ENCODE measurements around the gene LAMA3.

DNA sequence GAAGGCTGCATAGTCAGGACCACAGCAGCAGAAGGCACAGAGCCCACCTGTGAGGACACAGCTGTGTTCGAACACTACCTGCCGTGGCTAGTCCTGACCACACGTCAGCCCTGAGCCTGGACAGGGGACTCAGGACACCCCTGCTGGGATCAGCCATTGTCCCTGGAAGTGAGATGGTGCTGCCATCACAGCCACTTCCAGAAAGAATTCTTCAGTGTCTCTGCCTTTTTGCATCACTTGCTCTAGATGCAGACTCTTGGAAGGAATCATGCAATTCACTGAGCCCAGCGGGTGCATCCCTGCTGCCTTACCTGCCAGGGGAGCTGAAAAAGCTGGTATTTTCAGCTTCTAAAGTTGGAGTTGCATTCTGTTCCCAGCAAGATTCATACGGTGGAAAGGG is 49.3 kb downstream of the LAMA3 start:
- TF ChIP-seq, protein P1, sequence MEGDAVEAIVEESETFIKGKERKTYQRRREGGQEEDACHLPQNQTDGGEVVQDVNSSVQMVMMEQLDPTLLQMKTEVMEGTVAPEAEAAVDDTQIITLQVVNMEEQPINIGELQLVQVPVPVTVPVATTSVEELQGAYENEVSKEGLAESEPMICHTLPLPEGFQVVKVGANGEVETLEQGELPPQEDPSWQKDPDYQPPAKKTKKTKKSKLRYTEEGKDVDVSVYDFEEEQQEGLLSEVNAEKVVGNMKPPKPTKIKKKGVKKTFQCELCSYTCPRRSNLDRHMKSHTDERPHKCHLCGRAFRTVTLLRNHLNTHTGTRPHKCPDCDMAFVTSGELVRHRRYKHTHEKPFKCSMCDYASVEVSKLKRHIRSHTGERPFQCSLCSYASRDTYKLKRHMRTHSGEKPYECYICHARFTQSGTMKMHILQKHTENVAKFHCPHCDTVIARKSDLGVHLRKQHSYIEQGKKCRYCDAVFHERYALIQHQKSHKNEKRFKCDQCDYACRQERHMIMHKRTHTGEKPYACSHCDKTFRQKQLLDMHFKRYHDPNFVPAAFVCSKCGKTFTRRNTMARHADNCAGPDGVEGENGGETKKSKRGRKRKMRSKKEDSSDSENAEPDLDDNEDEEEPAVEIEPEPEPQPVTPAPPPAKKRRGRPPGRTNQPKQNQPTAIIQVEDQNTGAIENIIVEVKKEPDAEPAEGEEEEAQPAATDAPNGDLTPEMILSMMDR (IDR thresholded peaks at IDR 0.05) = no peak
- TF ChIP-seq RAD21 (IDR thresholded peaks at IDR 0.05; ENCODE audit: low read length) (no peak), GABPA (IDR thresholded peaks at IDR 0.05; ENCODE audit: low read depth) (no peak), TAF1 (IDR thresholded peaks at IDR 0.05; ENCODE audit: borderline replicate concordance, low read depth, low read length) (no peak), SMC3 (IDR thresholded peaks at IDR 0.05; ENCODE audit: low read depth, low read length) (no peak), ELF1 (IDR thresholded peaks at IDR 0.05) (no peak)
- TF ChIP-seq, protein P2, sequence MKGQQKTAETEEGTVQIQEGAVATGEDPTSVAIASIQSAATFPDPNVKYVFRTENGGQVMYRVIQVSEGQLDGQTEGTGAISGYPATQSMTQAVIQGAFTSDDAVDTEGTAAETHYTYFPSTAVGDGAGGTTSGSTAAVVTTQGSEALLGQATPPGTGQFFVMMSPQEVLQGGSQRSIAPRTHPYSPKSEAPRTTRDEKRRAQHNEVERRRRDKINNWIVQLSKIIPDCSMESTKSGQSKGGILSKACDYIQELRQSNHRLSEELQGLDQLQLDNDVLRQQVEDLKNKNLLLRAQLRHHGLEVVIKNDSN (IDR thresholded peaks at IDR 0.05; ENCODE audit: borderline replicate concordance, low read depth) = no peak
- TF ChIP-seq, protein P3, sequence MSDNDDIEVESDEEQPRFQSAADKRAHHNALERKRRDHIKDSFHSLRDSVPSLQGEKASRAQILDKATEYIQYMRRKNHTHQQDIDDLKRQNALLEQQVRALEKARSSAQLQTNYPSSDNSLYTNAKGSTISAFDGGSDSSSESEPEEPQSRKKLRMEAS (IDR thresholded peaks at IDR 0.05; ENCODE audit: low read depth) = no peak

All from SK-N-SH (cell line).